ENCODE results near the gene MGAT4B.
"Not testable (repeated sequence)": the region's sequence is repeated elsewhere in the genome, so short reads cannot be mapped to it uniquely, and the experiment has no call there.

MGAT4B gene

GRCh38 chr5:179795049-179795862 lies 11.4 kb downstream of the MGAT4B start:
- DNase-seq (ENCODE audit: low read depth in 2 of 2): no peak

GRCh38 chr5:179794575-179794974 lies 12.1 kb downstream of the MGAT4B start:
- DNase-seq (ENCODE audit: low read depth in 2 of 2): no peak

GRCh38 chr5:179794171-179794570 lies 12.5 kb downstream of the MGAT4B start:
- DNase-seq (ENCODE audit: low read depth in 2 of 2): no peak

GRCh38 chr5:179793468-179794139 lies 13.1 kb downstream of the MGAT4B start, which contains the start of gene LTC4S:
LTC4S (plus strand) TSS chr5:179793986; CDS start chr5:179794081, 95 bp downstream.
- no peak for DNase-seq (ENCODE audit: low read depth in 2 of 2)

- no peak for DNase-seq (ENCODE audit: low read depth in 2 of 2)
These were observed 13.8 kb downstream of the MGAT4B start for GRCh38 chr5:179792612-179793467.

- no peak for DNase-seq (ENCODE audit: low read depth in 2 of 2)
These were observed 14.6 kb downstream of the MGAT4B start for GRCh38 chr5:179791881-179792611.

- DNase-seq (ENCODE audit: low read depth in 2 of 2): not testable (repeated sequence)
These were observed 17.4 kb downstream of the MGAT4B start for GRCh38 chr5:179789278-179789677.

GRCh38 chr5:179788193-179788854 lies 18.3 kb downstream of the MGAT4B start:
- no peak for DNase-seq (ENCODE audit: low read depth in 2 of 2)

GRCh38 chr5:179786861-179787260 lies 19.8 kb downstream of the MGAT4B start:
- no peak for DNase-seq (ENCODE audit: low read depth in 2 of 2)

- DNase-seq (ENCODE audit: low read depth in 2 of 2): no peak
These were observed 23.5 kb downstream of the MGAT4B start for GRCh38 chr5:179783128-179783527.

GRCh38 chr5:179781846-179782245 lies 24.8 kb downstream of the MGAT4B start:
- no peak for DNase-seq (ENCODE audit: low read depth in 2 of 2)

GRCh38 chr5:179780362-179780761 lies 26.3 kb downstream of the MGAT4B start:
- DNase-seq (ENCODE audit: low read depth in 2 of 2): no peak

- DNase-seq (ENCODE audit: low read depth in 2 of 2): no peak
These were observed 26.8 kb downstream of the MGAT4B start for GRCh38 chr5:179779826-179780225.

- no peak for DNase-seq (ENCODE audit: low read depth in 2 of 2)
These were observed 28.1 kb downstream of the MGAT4B start for GRCh38 chr5:179778591-179778990.

- DNase-seq (ENCODE audit: low read depth in 2 of 2): no peak
These were observed 28.8 kb downstream of the MGAT4B start for GRCh38 chr5:179777909-179778308.

GRCh38 chr5:179777456-179777855 lies 29.2 kb downstream of the MGAT4B start:
- DNase-seq (ENCODE audit: low read depth in 2 of 2): no peak

- DNase-seq (ENCODE audit: low read depth in 2 of 2): no peak
These were observed 30.2 kb downstream of the MGAT4B start for GRCh38 chr5:179776411-179776938.

GRCh38 chr5:179774442-179774841 lies 32.2 kb downstream of the MGAT4B start:
- no peak for DNase-seq (ENCODE audit: low read depth in 2 of 2)

- no peak for DNase-seq (ENCODE audit: low read depth in 2 of 2)
These were observed 33.0 kb downstream of the MGAT4B start for GRCh38 chr5:179773686-179774040.

GRCh38 chr5:179772351-179772750 lies 34.3 kb downstream of the MGAT4B start:
- DNase-seq (ENCODE audit: low read depth in 2 of 2): no peak
